H1 (cell line): ENCODE data around the gene ANKRD17. TPM values are rescaled to one million over a fixed set of nuclear protein-coding genes. Genes with fewer than 3 reads are reported as not detected.
A peak's percentile ranks its signal among the peaks of the same experiment; 100 is the strongest.

Experiments used
- CTCF ChIA-PET: fragments of 300-600 bp; sonication (Branson Sonifier 250); formaldehyde crosslinking; loops from one replicate; lab custom pipeline; 2021; ENCODE audit not compliant: partially characterized antibody; lab: Charles Lee
- POLR2A ChIA-PET: fragments of 300-600 bp; sonication (Branson Sonifier 250); formaldehyde crosslinking; loops from one replicate; lab custom pipeline; 2021; ENCODE audit warnings: inconsistent platforms; ENCODE audit not compliant: partially characterized antibody; lab: Charles Lee
- DNase-seq, 2 experiments: peaks; one replicate each; pipeline versions ENCODE4 v3.0.0 to v3.0.0-alpha.2; 2010 to 2022; ENCODE audit warnings: low spot score in 2 of 2, low read depth in 1 of 2, mixed read lengths in 1 of 2
- FAIRE-seq: peaks from 2 replicates; lab custom pipeline; 2011; peaks lifted over from hg19 to GRCh38; lab: Jason Lieb, UNC
- H2AFZ ChIP-seq: 2 replicates; pipeline ENCODE4 v1.8.1; 2012; ENCODE audit warnings: low read length, inconsistent platforms
- H2AK5ac ChIP-seq: 2 replicates; pipeline ENCODE4 v1.6.1; 2013; ENCODE audit warnings: low read depth, low read length
- H2BK120ac ChIP-seq: replicated peaks from 2 replicates; pipeline ENCODE3; 2013; ENCODE audit warnings: low read depth, low read length, inconsistent platforms
- H2BK12ac ChIP-seq: 2 replicates; pipeline ENCODE4 v1.6.1; 2013; ENCODE audit warnings: low read depth, low read length
- H2BK15ac ChIP-seq: 2 replicates; pipeline ENCODE4 v1.6.1; 2013; ENCODE audit warnings: low read length
- H2BK20ac ChIP-seq: 2 replicates; pipeline ENCODE4 v1.6.1; 2013; ENCODE audit warnings: low read length
- H2BK5ac ChIP-seq: 2 replicates; pipeline ENCODE4 v1.6.1; 2013; ENCODE audit warnings: low read depth, low read length
- H3K14ac ChIP-seq: 2 replicates; pipeline ENCODE4 v1.6.1; 2013; ENCODE audit warnings: inconsistent platforms; ENCODE audit not compliant: insufficient read length
- H3K18ac ChIP-seq: 2 replicates; pipeline ENCODE4 v1.6.1; 2013; ENCODE audit warnings: low read length; ENCODE audit errors: extremely low read depth
- H3K23ac ChIP-seq: 2 replicates; pipeline ENCODE4 v1.6.1; 2013; ENCODE audit warnings: inconsistent platforms; ENCODE audit not compliant: insufficient read length
- H3K23me2 ChIP-seq: 2 replicates; pipeline ENCODE4 v1.6.1; 2013; ENCODE audit warnings: low read depth, low read length
- H3K27ac ChIP-seq: 2 replicates; pipeline ENCODE4 v1.6.1; 2011; ENCODE audit warnings: low read depth, low read length, inconsistent platforms
- H3K27me3 ChIP-seq, 4 experiments: replicated peaks in 1 of 4; 1 replicate in 1 of 4; 2 replicates in 3 of 4; pipeline versions ENCODE4 v1.6.1 to v1.8.1; 2011 to 2013; ENCODE audit warnings: low read length in 3 of 4, mild to moderate bottlenecking in 3 of 4, inconsistent platforms in 2 of 4, mixed read lengths in 2 of 4, moderate library complexity in 1 of 4; ENCODE audit not compliant: control insufficient read depth in 3 of 4, insufficient read depth in 3 of 4; ENCODE audit errors: extremely low read depth in 1 of 4
- H3K36me3 ChIP-seq, 4 experiments: 2 replicates each; pipeline versions ENCODE4 v1.6.1 to v1.8.1; 2011 to 2013; ENCODE audit warnings: mild to moderate bottlenecking in 4 of 4, low read length in 3 of 4, moderate library complexity in 2 of 4, control low read depth in 1 of 4, inconsistent platforms in 1 of 4; ENCODE audit not compliant: insufficient read depth in 4 of 4, control insufficient read depth in 2 of 4
- H3K4ac ChIP-seq: replicated peaks from 2 replicates; pipeline ENCODE3; 2013; ENCODE audit warnings: low read length, low read depth, mixed read lengths, inconsistent platforms; ENCODE audit not compliant: insufficient read length
- H3K4me1 ChIP-seq, 4 experiments: replicated peaks in 1 of 4; 1 replicate in 1 of 4; 2 replicates in 3 of 4; pipeline versions ENCODE4 v1.6.1 to v1.8.1; 2011 to 2013; ENCODE audit warnings: low read length in 3 of 4, inconsistent platforms in 2 of 4, mixed read lengths in 1 of 4; ENCODE audit not compliant: insufficient read depth in 4 of 4, control insufficient read depth in 3 of 4
- H3K4me2 ChIP-seq, 2 experiments: 2 replicates each; pipeline versions ENCODE4 v1.6.1 to v1.8.1; 2011 to 2013; ENCODE audit warnings: low read depth in 2 of 2, low read length in 2 of 2, control low read depth in 1 of 2, inconsistent platforms in 1 of 2, mild to moderate bottlenecking in 1 of 2; ENCODE audit not compliant: insufficient read depth in 1 of 2
- H3K4me3 ChIP-seq, 4 experiments: fragments of 200-600, 300-600 bp in 1 of 4; sonication (generic), shearing (Covaris generic), sonication (Bioruptor Twin) in 1 of 4; 2 replicates each; pipeline versions ENCODE4 v1.5.1 to v1.8.1; 2011 to 2016; ENCODE audit warnings: low read length in 4 of 4, low read depth in 3 of 4, control low read depth in 2 of 4, inconsistent platforms in 2 of 4, mild to moderate bottlenecking in 2 of 4, mixed read lengths in 1 of 4, moderate library complexity in 1 of 4; ENCODE audit not compliant: insufficient read depth in 2 of 4; ENCODE audit errors: extremely low read depth in 1 of 4
- H3K56ac ChIP-seq: replicated peaks from 2 replicates; pipeline ENCODE3; 2013; ENCODE audit warnings: low read depth, mild to moderate bottlenecking, mixed read lengths, low read length, inconsistent platforms; ENCODE audit not compliant: insufficient read length
- H3K79me1 ChIP-seq: 2 replicates; pipeline ENCODE4 v1.6.1; 2013; ENCODE audit warnings: low read depth, low read length, control low read depth
- H3K79me2 ChIP-seq, 2 experiments: 2 replicates each; pipeline versions ENCODE4 v1.6.1 to v1.8.1; 2012 to 2013; ENCODE audit warnings: low read length in 2 of 2, mild to moderate bottlenecking in 2 of 2, inconsistent platforms in 1 of 2; ENCODE audit not compliant: insufficient read depth in 2 of 2, control insufficient read depth in 1 of 2
- H3K9ac ChIP-seq, 4 experiments: replicated peaks in 1 of 4; 1 replicate in 1 of 4; 2 replicates in 3 of 4; pipeline versions ENCODE4 v1.6.1 to v1.8.1; 2011 to 2013; ENCODE audit warnings: low read depth in 3 of 4, low read length in 3 of 4, control low read depth in 2 of 4, mild to moderate bottlenecking in 2 of 4, moderate library complexity in 2 of 4, inconsistent platforms in 1 of 4; ENCODE audit errors: extremely low read depth in 1 of 4
- H3K9me3 ChIP-seq, 2 experiments: 2 replicates each; pipeline versions ENCODE4 v1.6.1 to v1.8.1; 2012 to 2013; ENCODE audit warnings: mild to moderate bottlenecking in 2 of 2, moderate library complexity in 2 of 2, control low read depth in 1 of 2, inconsistent platforms in 1 of 2, low read depth in 1 of 2, low read length in 1 of 2, mixed read lengths in 1 of 2; ENCODE audit not compliant: insufficient read depth in 2 of 2
- H4K20me1 ChIP-seq, 2 experiments: replicated peaks in 1 of 2; 2 replicates each; pipeline versions ENCODE3 to v1.8.1; 2011 to 2013; ENCODE audit warnings: inconsistent platforms in 2 of 2, low read length in 2 of 2, mild to moderate bottlenecking in 1 of 2; ENCODE audit not compliant: insufficient read depth in 2 of 2, control insufficient read depth in 1 of 2
- H4K5ac ChIP-seq: 2 replicates; pipeline ENCODE4 v1.6.1; 2013; ENCODE audit warnings: low read length, low read depth, mixed read lengths, inconsistent platforms; ENCODE audit not compliant: insufficient read length
- H4K8ac ChIP-seq: 2 replicates; pipeline ENCODE4 v1.8.0; 2013; ENCODE audit warnings: mild to moderate bottlenecking, moderate library complexity, low read length, inconsistent platforms; ENCODE audit not compliant: insufficient read depth; ENCODE audit errors: extremely low read depth
- H4K91ac ChIP-seq: replicated peaks from 2 replicates; pipeline ENCODE3; 2013; ENCODE audit warnings: low read length, mixed read lengths, inconsistent platforms; ENCODE audit not compliant: insufficient read length
- POLR2A ChIP-seq, 2 experiments: IDR thresholded peaks; 1 replicate in 1 of 2; 2 replicates in 1 of 2; pipeline ENCODE4 v1.6.1; 2011; ENCODE audit warnings: low read depth in 2 of 2, low read length in 2 of 2, mild to moderate bottlenecking in 2 of 2; ENCODE audit errors: control extremely low read depth in 1 of 2
- RAD21 ChIP-seq, 2 experiments: IDR thresholded peaks in 1 of 2; conservative IDR thresholded peaks in 1 of 2; 2 replicates each; pipeline ENCODE4 v1.6.1; 2011; ENCODE audit warnings: low read depth in 2 of 2, low read length in 2 of 2, improper control_type of control experiment in 1 of 2, inconsistent platforms in 1 of 2, mild to moderate bottlenecking in 1 of 2, moderate library complexity in 1 of 2
- WGBS, 2 experiments: shearing (Covaris generic) in 1 of 2; methylation state at CpG; one replicate each; pipeline versions ENCODE4 v1.1.6 to v1.1.7; 2013 to 2015; ENCODE audit warnings: low lambda C conversion rate in 2 of 2, mixed read lengths in 2 of 2, inconsistent platforms in 1 of 2, low coverage in 1 of 2, missing lambda C conversion rate in 1 of 2; ENCODE audit not compliant: insufficient replicate concordance in 2 of 2, insufficient coverage in 1 of 2, insufficient read length in 1 of 2; ENCODE audit errors: extremely low coverage in 1 of 2, missing lambda C conversion rate in 1 of 2; 5-methylcytosine and 5-hydroxymethylcytosine counted together
- polyA plus RNA-seq, 7 experiments: library from polyadenylated mRNA; depleted of rRNA in 3 of 7; stranded (reverse) in 5 of 7; unstranded in 2 of 7; fragments of >200 nt in 5 of 7; fragments of 200-250 nt in 2 of 7; gene quantifications; 1 replicate in 5 of 7; 2 replicates in 1 of 7; 4 replicates in 1 of 7; pipeline versions ENCODE4 v1.2.1 to v1.2.3, GENCODE V29; 2011 to 2013; ENCODE audit warnings: missing spikeins in 2 of 7, mixed read lengths in 2 of 7
- total RNA-seq: library from RNA; stranded (reverse); fragmentation: NEBNext Ultra II Directional; extraction: Animal tissue kit (Norgen Biotek cat#: 25700); gene quantifications from 2 replicates; pipeline ENCODE4 v1.2.1, GENCODE V29; 2021
- TF ChIP-seq, protein P1 (sequence below), 3 experiments: IDR thresholded peaks; 1 replicate in 2 of 3; 2 replicates in 1 of 3; pipeline versions ENCODE4 v1.5.1 to v1.6.1; 2011; ENCODE audit warnings: low read length in 3 of 3, mild to moderate bottlenecking in 3 of 3, inconsistent platforms in 2 of 3, low read depth in 1 of 3, moderate library complexity in 1 of 3; ENCODE audit not compliant: insufficient read depth in 1 of 3; ENCODE audit errors: control extremely low read depth in 1 of 3

The ANKRD17 gene
- total and polyA plus RNA-seq, 2 of the 8 experiments (the other 6 are each of a cell fraction or from before 2014, with no cell fraction given), result 42.4 to 93.7 TPM

DNA sequence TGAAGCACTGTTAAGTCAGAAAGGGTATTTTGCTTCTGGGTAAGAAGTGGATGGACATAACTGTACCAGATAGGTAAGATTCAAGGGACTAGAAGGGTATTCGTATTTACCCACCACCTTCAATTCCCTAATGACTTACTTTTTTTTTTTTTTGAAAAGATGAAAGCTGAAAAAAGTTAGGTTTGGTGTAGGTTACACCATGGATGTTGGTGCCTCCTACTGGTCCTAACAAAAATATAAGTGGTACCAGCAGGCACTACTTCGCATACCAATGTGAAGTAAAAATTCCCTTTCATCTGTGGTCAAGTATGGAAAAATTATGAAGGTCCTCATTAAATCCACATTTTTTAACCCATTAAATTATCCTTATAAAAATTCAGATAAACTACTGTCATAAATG is 7.2 kb downstream of the ANKRD17 start:
- no peak overlapping the region for H3K4ac ChIP-seq
- H4K5ac ChIP-seq, result no peak overlapping the region
- H3K36me3 ChIP-seq, result peaks cover 0 to 19% (median 0%) of the 10 kb centered on the region in 4 experiments; a peak in 2 of 8 replicates
- WGBS, 2 experiments, result 92% methylated on average over 2 of the region's 2 CpGs; no CpG with 5 or more reads in 1 of the 2 experiments
- H2BK12ac ChIP-seq, result no peak overlapping the region
- no peak for FAIRE-seq
- no peaks in the 10 kb centered on the region for H3K79me1 ChIP-seq
- H3K79me2 ChIP-seq, result peaks cover 17 to 100% of the 10 kb centered on the region in 2 experiments
- no peak overlapping the region for H3K56ac ChIP-seq
- no peak overlapping the region for H3K4me2 ChIP-seq
- peak; percentile 32 to 40 for TF ChIP-seq RAD21 (IDR thresholded peaks at IDR 0.05 in 1 of 2, conservative IDR thresholded peaks at IDR 0.05 in 1 of 2; ENCODE audit: low read depth in 2 of 2, low read length in 2 of 2)
- TF ChIP-seq POLR2A (IDR thresholded peaks at IDR 0.05; ENCODE audit: control extremely low read depth in 1 of 2, low read depth in 2 of 2, low read length in 2 of 2), result no peak
- TF ChIP-seq, protein P1, sequence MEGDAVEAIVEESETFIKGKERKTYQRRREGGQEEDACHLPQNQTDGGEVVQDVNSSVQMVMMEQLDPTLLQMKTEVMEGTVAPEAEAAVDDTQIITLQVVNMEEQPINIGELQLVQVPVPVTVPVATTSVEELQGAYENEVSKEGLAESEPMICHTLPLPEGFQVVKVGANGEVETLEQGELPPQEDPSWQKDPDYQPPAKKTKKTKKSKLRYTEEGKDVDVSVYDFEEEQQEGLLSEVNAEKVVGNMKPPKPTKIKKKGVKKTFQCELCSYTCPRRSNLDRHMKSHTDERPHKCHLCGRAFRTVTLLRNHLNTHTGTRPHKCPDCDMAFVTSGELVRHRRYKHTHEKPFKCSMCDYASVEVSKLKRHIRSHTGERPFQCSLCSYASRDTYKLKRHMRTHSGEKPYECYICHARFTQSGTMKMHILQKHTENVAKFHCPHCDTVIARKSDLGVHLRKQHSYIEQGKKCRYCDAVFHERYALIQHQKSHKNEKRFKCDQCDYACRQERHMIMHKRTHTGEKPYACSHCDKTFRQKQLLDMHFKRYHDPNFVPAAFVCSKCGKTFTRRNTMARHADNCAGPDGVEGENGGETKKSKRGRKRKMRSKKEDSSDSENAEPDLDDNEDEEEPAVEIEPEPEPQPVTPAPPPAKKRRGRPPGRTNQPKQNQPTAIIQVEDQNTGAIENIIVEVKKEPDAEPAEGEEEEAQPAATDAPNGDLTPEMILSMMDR (IDR thresholded peaks at IDR 0.05; ENCODE audit: control extremely low read depth in 1 of 3, insufficient read depth in 1 of 3, low read depth in 1 of 3, low read length in 3 of 3), result peak in 1 of 3 experiments; percentile 25; a peak in 2 of 4 replicates
- no peaks in the 10 kb centered on the region for H3K23me2 ChIP-seq
- H4K91ac ChIP-seq, result no peak overlapping the region
- ChIA-PET POLR2A (interaction anchor here (0.6 kb wide), 1 partner anchor 8 kb away, joined by 3 read pairs; no protein-coding TSS in a partner anchor), CTCF (interaction anchor here (0.9 to 1.6 kb wide), 4 partner anchors 14 to 127 kb away, joined by 3 to 4 read pairs (median 3); no protein-coding TSS in a partner anchor)
- no peaks in the 10 kb centered on the region for H3K27me3 ChIP-seq
- H3K9ac ChIP-seq, result no peak overlapping the region
- no peak overlapping the region for H3K27ac ChIP-seq
- H3K14ac ChIP-seq, result no peak overlapping the region
- H2AK5ac ChIP-seq, result no peak overlapping the region
- no peak overlapping the region for H2BK15ac ChIP-seq
- H2BK120ac ChIP-seq, result no peak overlapping the region
- H3K4me3 ChIP-seq, result no peak overlapping the region
- H4K8ac ChIP-seq, result no peak overlapping the region
- no peaks in the 10 kb centered on the region for H3K9me3 ChIP-seq
- no peak overlapping the region for H3K23ac ChIP-seq
- DNase-seq, result no peak
- 0 out of 7 replicates have a peak, but pooled peaks cover 0 to 3% (median 0%) of the 10 kb centered on the region in 4 experiments for H3K4me1 ChIP-seq
- H2BK20ac ChIP-seq, result no peak overlapping the region
- no peak overlapping the region for H2BK5ac ChIP-seq
- H2AFZ ChIP-seq, result no peak overlapping the region
- no peak overlapping the region for H3K18ac ChIP-seq
- peaks cover 5 to 12% of the 10 kb centered on the region in 2 experiments for H4K20me1 ChIP-seq
